ENCODE data around the gene PRKAG2.

The PRKAG2 gene

GRCh38 chr7:151869968-151870918 is 6.7 kb downstream of the PRKAG2 start:
- Histone ChIP-seq H3K27ac (replicated peaks; ENCODE audit: low read length) (no peak overlapping the region), H2BK12ac (ENCODE audit: low read length) (no peak overlapping the region), H3K4me1 (ENCODE audit: control insufficient read depth in 2 of 2, insufficient read depth in 1 of 2, low read depth in 1 of 2, low read length in 2 of 2) (peaks cover 3 to 5% of the 10 kb centered on the region in 2 donors), H3K27me3 (ENCODE audit: control insufficient read depth in 3 of 3, insufficient read depth in 3 of 3, low read depth in 1 of 3, low read length in 3 of 3) (peaks cover 0 to 39% (median 0%) of the 10 kb centered on the region in 3 experiments), H3K79me1 (ENCODE audit: low read depth, low read length) (no peaks in the 10 kb centered on the region), H3K36me3 (replicated peaks in 1 of 2; ENCODE audit: control insufficient read depth in 2 of 2, insufficient read depth in 2 of 2, low read length in 2 of 2) (no peaks in the 10 kb centered on the region), H4K91ac (ENCODE audit: low read depth, low read length, poor library complexity) (no peak overlapping the region), H2BK15ac (ENCODE audit: low read length) (no peak overlapping the region), H3K23ac (ENCODE audit: low read depth, low read length, poor library complexity) (no peak overlapping the region), H2AK5ac (ENCODE audit: low read depth, low read length) (peak overlapping the region; percentile 71), H3K4me2 (ENCODE audit: insufficient read depth, low read length, poor library complexity, severe bottlenecking) (no peak overlapping the region), H3K18ac (ENCODE audit: low read length) (no peak overlapping the region), H3K4me3 (ENCODE audit: low read length in 2 of 2) (no peak overlapping the region), H3K4ac (ENCODE audit: low read length) (no peak overlapping the region), H2AFZ (ENCODE audit: low read length) (no peak overlapping the region), H3K9ac (ENCODE audit: low read depth, low read length, poor library complexity) (no peak overlapping the region), H2BK5ac (ENCODE audit: low read length) (no peak overlapping the region), H4K8ac (ENCODE audit: low read depth, low read length) (no peak overlapping the region), H3K14ac (ENCODE audit: low read length) (no peak overlapping the region), H2BK120ac (ENCODE audit: low read depth, low read length) (no peak overlapping the region), H3K9me3 (replicated peaks in 1 of 2; ENCODE audit: control insufficient read depth in 2 of 2, insufficient read depth in 1 of 2, low read depth in 1 of 2, low read length in 2 of 2) (no peaks in the 10 kb centered on the region)
- no CpG with 5 or more reads among the region's 24 CpGs for WGBS, 2 donors (ENCODE audit: extremely low coverage in 2 of 2, insufficient read length in 2 of 2, insufficient replicate concordance in 1 of 2)
- no peak for DNase-seq (ENCODE audit: low spot score)

GRCh38 chr7:151869455-151869854 is 7.5 kb downstream of the PRKAG2 start:
- Histone ChIP-seq H3K4me3 (ENCODE audit: low read length in 2 of 2) (no peak overlapping the region), H4K91ac (ENCODE audit: low read depth, low read length, poor library complexity) (no peak overlapping the region), H3K4ac (ENCODE audit: low read length) (no peak overlapping the region), H3K27me3 (ENCODE audit: control insufficient read depth in 3 of 3, insufficient read depth in 3 of 3, low read depth in 1 of 3, low read length in 3 of 3) (peaks cover 0 to 34% (median 0%) of the 10 kb centered on the region in 3 experiments), H3K14ac (ENCODE audit: low read length) (no peak overlapping the region), H3K18ac (ENCODE audit: low read length) (no peak overlapping the region), H3K9ac (ENCODE audit: low read depth, low read length, poor library complexity) (no peak overlapping the region), H3K79me1 (ENCODE audit: low read depth, low read length) (no peaks in the 10 kb centered on the region), H3K36me3 (replicated peaks in 1 of 2; ENCODE audit: control insufficient read depth in 2 of 2, insufficient read depth in 2 of 2, low read length in 2 of 2) (no peaks in the 10 kb centered on the region), H2BK120ac (ENCODE audit: low read depth, low read length) (no peak overlapping the region), H3K23ac (ENCODE audit: low read depth, low read length, poor library complexity) (peak overlapping the region; percentile 34), H2BK5ac (ENCODE audit: low read length) (no peak overlapping the region), H3K4me1 (ENCODE audit: control insufficient read depth in 2 of 2, insufficient read depth in 1 of 2, low read depth in 1 of 2, low read length in 2 of 2) (peaks cover 0 to 5% of the 10 kb centered on the region in 2 donors), H2AK5ac (ENCODE audit: low read depth, low read length) (peak overlapping the region; percentile 71), H3K27ac (replicated peaks; ENCODE audit: low read length) (no peak overlapping the region), H2BK12ac (ENCODE audit: low read length) (no peak overlapping the region), H3K4me2 (ENCODE audit: insufficient read depth, low read length, poor library complexity, severe bottlenecking) (no peak overlapping the region), H2BK15ac (ENCODE audit: low read length) (no peak overlapping the region), H4K8ac (ENCODE audit: low read depth, low read length) (no peak overlapping the region), H2AFZ (ENCODE audit: low read length) (no peak overlapping the region), H3K9me3 (replicated peaks in 1 of 2; ENCODE audit: control insufficient read depth in 2 of 2, insufficient read depth in 1 of 2, low read depth in 1 of 2, low read length in 2 of 2) (no peaks in the 10 kb centered on the region)
- DNase-seq (ENCODE audit: low spot score): no peak
- WGBS, 2 donors (ENCODE audit: extremely low coverage in 2 of 2, insufficient read length in 2 of 2, insufficient replicate concordance in 1 of 2): no CpG with 5 or more reads among the region's 13 CpGs

- peak overlapping the region; percentile 34 for H3K23ac ChIP-seq (ENCODE audit: low read depth, low read length, poor library complexity)
- no peak overlapping the region for H4K8ac ChIP-seq (ENCODE audit: low read depth, low read length)
- no peak overlapping the region for H3K18ac ChIP-seq (ENCODE audit: low read length)
- H3K4me3 ChIP-seq (ENCODE audit: low read length in 2 of 2): no peak overlapping the region
- H2BK15ac ChIP-seq (ENCODE audit: low read length): no peak overlapping the region
- no peak overlapping the region for H2BK120ac ChIP-seq (ENCODE audit: low read depth, low read length)
- WGBS, 2 donors (ENCODE audit: extremely low coverage in 2 of 2, insufficient read length in 2 of 2, insufficient replicate concordance in 1 of 2): no CpG with 5 or more reads among the region's 6 CpGs
- H3K79me1 ChIP-seq (ENCODE audit: low read depth, low read length): no peaks in the 10 kb centered on the region
- no peak overlapping the region for H3K14ac ChIP-seq (ENCODE audit: low read length)
- H3K4me2 ChIP-seq (ENCODE audit: insufficient read depth, low read length, poor library complexity, severe bottlenecking): no peak overlapping the region
- H4K91ac ChIP-seq (ENCODE audit: low read depth, low read length, poor library complexity): no peak overlapping the region
- H3K27ac ChIP-seq (replicated peaks; ENCODE audit: low read length): no peak overlapping the region
- H3K9ac ChIP-seq (ENCODE audit: low read depth, low read length, poor library complexity): no peak overlapping the region
- no peak for DNase-seq (ENCODE audit: low spot score)
- peaks cover 0 to 37% (median 0%) of the 10 kb centered on the region in 3 experiments for H3K27me3 ChIP-seq (ENCODE audit: control insufficient read depth in 3 of 3, insufficient read depth in 3 of 3, low read depth in 1 of 3, low read length in 3 of 3)
- no peak overlapping the region for H3K4ac ChIP-seq (ENCODE audit: low read length)
- no peak overlapping the region for H2BK12ac ChIP-seq (ENCODE audit: low read length)
- H2AK5ac ChIP-seq (ENCODE audit: low read depth, low read length): no peak overlapping the region
- H2AFZ ChIP-seq (ENCODE audit: low read length): no peak overlapping the region
- H3K9me3 ChIP-seq (replicated peaks in 1 of 2; ENCODE audit: control insufficient read depth in 2 of 2, insufficient read depth in 1 of 2, low read depth in 1 of 2, low read length in 2 of 2): no peaks in the 10 kb centered on the region
- H3K36me3 ChIP-seq (replicated peaks in 1 of 2; ENCODE audit: control insufficient read depth in 2 of 2, insufficient read depth in 2 of 2, low read length in 2 of 2): no peaks in the 10 kb centered on the region
- H2BK5ac ChIP-seq (ENCODE audit: low read length): no peak overlapping the region
- H3K4me1 ChIP-seq (ENCODE audit: control insufficient read depth in 2 of 2, insufficient read depth in 1 of 2, low read depth in 1 of 2, low read length in 2 of 2): peaks cover 0 to 5% of the 10 kb centered on the region in 2 donors
Measured at GRCh38 chr7:151869109-151869428, 7.8 kb downstream of the PRKAG2 start.

- H4K91ac ChIP-seq (ENCODE audit: low read depth, low read length, poor library complexity): no peak overlapping the region
- H3K4ac ChIP-seq (ENCODE audit: low read length): no peak overlapping the region
- H3K36me3 ChIP-seq (replicated peaks in 1 of 2; ENCODE audit: control insufficient read depth in 2 of 2, insufficient read depth in 2 of 2, low read length in 2 of 2): no peaks in the 10 kb centered on the region
- no peak overlapping the region for H3K27ac ChIP-seq (replicated peaks; ENCODE audit: low read length)
- H3K4me3 ChIP-seq (ENCODE audit: low read length in 2 of 2): no peak overlapping the region
- no peak overlapping the region for H2BK15ac ChIP-seq (ENCODE audit: low read length)
- H2BK5ac ChIP-seq (ENCODE audit: low read length): no peak overlapping the region
- no peaks in the 10 kb centered on the region for H3K9me3 ChIP-seq (replicated peaks in 1 of 2; ENCODE audit: control insufficient read depth in 2 of 2, insufficient read depth in 1 of 2, low read depth in 1 of 2, low read length in 2 of 2)
- H3K18ac ChIP-seq (ENCODE audit: low read length): no peak overlapping the region
- no peak overlapping the region for H3K4me2 ChIP-seq (ENCODE audit: insufficient read depth, low read length, poor library complexity, severe bottlenecking)
- WGBS, 2 donors (ENCODE audit: extremely low coverage in 2 of 2, insufficient read length in 2 of 2, insufficient replicate concordance in 1 of 2): no CpG with 5 or more reads among the region's 23 CpGs
- no peak overlapping the region for H4K8ac ChIP-seq (ENCODE audit: low read depth, low read length)
- H3K79me1 ChIP-seq (ENCODE audit: low read depth, low read length): no peaks in the 10 kb centered on the region
- peaks cover 0 to 40% (median 0%) of the 10 kb centered on the region in 3 experiments for H3K27me3 ChIP-seq (ENCODE audit: control insufficient read depth in 3 of 3, insufficient read depth in 3 of 3, low read depth in 1 of 3, low read length in 3 of 3)
- no peak for DNase-seq (ENCODE audit: low spot score)
- no peak overlapping the region for H3K23ac ChIP-seq (ENCODE audit: low read depth, low read length, poor library complexity)
- H3K9ac ChIP-seq (ENCODE audit: low read depth, low read length, poor library complexity): no peak overlapping the region
- no peak overlapping the region for H2BK120ac ChIP-seq (ENCODE audit: low read depth, low read length)
- H2BK12ac ChIP-seq (ENCODE audit: low read length): no peak overlapping the region
- H3K14ac ChIP-seq (ENCODE audit: low read length): no peak overlapping the region
- H2AK5ac ChIP-seq (ENCODE audit: low read depth, low read length): no peak overlapping the region
- H3K4me1 ChIP-seq (ENCODE audit: control insufficient read depth in 2 of 2, insufficient read depth in 1 of 2, low read depth in 1 of 2, low read length in 2 of 2): peaks cover 0 to 5% of the 10 kb centered on the region in 2 donors
- peak overlapping the region; percentile 52 for H2AFZ ChIP-seq (ENCODE audit: low read length)
Measured at GRCh38 chr7:151868396-151869108, 8.4 kb downstream of the PRKAG2 start.
